NCI-H510A (cell line): ENCODE data around the gene DIP2A.
"Not testable (repeated sequence)": the region's sequence is repeated elsewhere in the genome, so short reads cannot be mapped to it uniquely, and the experiment has no call there.

Experiments
- DNase-seq: peaks from one replicate; lab custom pipeline; 2025; lab: John Stamatoyannopoulos, UW

DIP2A gene

DNA sequence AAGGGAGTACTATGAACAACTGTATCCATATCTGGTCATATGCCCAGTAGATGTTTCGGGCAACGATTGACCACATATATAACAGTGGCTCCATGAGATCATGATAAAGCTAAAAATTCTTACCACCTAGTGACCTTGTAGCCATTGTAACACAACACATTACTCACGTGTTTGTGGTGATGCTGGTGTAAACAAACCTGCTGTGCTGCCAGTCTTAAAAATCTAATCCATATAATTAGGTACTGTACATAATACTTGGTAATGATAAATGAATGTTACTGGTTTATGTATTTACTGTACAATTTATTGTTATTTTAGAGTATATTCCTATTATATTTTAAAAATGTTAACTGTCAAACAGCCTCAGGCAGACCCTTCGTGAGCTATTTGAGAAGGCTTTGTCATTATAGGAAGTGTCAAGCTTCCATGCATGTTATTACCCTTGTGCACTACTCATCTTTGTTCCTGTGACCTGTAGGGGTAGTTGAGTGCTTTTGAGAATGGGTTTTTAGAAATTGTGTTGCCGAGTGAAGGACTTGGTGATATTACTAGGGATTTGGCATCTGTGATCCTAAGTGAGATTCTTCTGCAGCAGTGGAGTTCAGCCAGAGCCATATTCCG is 23.6 kb downstream of the DIP2A start:
- DNase-seq: no peak

DNA sequence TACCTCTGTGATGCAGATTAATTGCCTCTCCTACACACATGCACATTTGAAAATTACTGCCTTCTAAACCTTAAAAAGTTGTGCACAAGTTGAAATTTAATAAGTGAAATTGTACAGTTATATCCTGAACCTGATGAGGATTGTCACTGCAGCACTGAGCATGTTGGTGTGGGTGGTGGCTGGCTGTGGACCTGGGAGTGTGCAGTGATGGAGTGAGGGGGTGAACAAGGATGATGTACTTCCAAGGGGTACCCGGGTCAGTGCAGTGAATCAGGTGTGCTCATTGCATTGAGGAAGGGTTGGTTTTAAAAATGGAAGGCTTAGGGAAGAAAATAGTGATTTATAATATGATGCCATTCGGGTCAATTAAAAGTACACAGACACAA is 24.1 kb downstream of the DIP2A start:
- no peak for DNase-seq

DNA sequence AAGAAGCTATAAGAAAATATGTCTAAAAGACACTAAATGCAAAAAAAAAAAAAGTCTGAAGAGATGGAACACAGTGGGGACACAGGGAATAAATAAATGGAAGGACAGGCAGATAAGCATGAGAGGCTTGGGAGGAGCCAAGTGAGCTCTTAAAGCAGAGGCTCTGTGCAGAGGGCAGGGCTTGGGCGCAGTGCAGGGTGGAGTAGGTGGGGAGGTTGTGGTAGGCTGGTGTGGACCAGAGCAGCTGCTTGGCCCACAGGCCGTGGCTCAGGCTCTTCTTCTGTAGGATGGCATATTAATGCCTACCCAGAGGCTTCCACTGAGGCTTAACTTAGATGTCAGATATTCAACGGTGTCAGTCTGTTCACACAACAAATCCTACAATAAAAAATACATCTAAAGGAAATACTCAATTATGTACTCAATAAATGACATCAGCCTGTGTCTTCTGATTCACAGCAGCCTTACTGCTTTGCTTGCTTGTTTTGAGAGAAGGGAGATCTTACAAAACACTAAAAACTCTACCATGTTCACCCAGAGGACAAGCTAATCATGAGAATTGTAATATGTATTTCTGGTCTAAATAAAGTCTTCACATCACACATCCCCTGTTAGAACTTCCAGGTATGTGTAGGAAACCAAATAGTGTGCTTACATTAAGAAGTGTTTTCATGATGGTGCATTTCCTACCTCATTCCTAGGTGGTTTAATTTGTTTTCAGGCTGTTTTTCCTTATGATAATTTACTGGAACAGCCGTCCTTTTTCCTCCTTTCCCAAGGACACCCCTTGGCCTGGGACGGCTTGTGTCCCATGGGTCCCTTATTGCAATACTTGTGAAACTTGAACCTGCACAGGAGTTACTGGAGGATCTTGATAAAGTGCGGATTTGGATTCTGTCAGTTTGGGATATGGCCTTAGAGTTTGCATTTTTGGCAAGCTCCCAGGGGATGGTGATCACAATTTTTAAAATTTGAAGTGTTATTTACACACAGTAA is 24.9 kb downstream of the DIP2A start:
- DNase-seq: no peak

DNA sequence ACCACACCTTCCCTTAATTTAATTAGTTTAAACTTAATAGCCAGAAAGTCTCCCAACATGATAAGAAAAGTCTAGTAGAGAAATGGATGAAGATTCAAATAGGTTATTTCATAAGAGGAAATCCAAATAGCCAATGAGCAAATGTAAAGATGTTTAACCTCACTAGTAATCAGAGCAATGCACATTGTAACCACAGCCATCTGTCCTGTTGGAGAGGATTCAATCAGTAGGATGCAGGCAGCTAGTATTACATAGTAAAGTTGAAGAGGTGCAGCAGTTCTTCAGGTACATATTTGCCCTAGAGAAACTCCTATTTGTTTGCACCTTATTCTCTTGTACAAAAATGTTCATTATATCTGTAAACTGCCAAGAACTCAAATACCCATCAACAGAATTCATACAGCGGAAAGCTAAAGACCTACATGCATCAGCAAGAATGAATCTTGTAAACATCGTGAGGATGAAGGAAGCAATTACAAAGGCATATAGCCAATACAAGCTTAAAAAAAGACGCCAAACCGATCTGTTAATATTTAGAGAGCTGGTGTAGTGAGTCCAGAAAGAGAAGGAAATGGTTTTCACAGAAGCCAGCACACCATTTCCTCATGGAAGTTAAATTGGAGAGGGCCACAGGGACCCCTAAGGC is 27.9 kb downstream of the DIP2A start:
- DNase-seq: no peak

DNA sequence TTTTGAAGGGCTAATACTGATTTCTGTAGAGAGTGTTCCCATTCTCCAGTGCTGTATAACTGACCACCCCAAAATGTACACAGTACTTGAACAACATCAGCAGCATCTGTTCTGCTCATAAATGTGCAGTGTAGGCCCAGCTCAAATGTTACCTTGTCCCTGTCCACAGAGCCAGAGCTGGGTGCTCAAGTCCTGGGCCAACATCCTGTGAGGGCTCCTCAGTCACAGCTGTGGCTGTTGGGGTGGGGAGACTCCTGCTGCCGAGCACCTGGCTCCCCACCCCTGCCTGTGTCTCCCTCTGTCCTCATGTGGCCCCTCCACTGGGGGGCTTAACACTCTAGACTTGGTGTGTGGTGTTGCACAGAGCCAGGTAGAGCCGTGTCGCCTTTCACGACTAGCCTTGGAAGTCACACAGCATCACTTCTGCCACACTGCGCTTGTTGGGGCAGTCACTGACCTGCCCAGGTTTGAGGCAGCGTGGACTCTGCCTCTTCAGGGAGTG is 30.5 kb downstream of the DIP2A start:
- DNase-seq: no peak

DNA sequence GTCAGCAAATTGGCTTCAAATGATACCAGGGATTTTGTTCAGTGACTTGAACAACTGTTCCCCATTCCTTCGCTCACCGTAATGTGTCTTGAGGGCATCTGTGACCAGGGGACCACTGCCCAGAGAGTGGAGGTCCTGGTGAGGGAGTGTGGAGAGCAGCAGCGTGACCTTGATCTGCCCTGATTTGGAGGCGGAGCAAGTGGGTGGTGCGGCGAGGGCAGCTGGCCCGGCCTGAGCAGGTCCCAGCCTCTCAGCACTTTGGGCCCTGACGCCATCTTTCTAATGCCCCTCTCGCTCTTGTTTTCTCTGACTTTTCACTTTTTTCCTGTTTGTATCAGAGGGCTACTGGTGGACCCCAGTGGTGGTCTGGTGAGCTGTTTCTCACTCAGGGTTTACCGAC is 31.1 kb downstream of the DIP2A start:
- no peak for DNase-seq

DNA sequence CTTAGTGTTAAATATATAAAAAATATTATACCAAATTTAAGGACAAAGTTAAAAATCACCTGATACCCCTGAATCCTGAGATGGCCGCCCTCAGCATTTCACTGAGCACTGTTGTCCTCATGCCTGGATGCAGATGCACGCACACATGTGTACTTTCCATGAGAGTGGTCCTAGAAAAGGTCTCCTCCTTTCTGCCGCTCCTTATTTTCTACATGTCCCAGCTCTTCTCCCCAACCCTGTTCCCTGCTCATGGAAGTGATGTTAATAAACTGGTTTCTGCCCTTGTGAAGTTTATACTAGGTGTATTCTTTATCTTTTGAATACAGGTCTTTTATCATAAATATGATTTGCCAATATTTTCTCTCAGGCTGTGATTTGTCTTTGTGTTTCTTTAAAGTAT is 32.9 kb downstream of the DIP2A start:
- no peak for DNase-seq

DNA sequence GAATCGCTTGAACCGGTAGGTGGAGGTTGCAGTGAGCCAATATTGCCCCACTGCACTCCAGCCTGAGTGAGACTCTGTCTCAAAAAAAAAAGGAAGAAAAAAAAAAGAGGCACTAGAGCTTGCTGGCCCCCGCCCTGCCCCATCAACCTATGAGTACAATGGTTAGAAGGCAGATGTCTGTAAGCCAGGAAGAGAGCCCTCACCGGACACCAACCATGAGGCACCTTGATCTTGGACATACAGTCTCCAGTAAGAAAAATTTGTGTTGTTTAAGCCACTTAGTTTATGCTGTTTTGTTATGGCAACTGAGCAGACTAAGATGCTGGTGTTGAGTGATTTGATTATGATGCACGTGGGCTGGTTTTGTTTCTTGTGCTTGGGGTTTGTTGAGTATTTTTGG is 34.2 kb downstream of the DIP2A start:
- DNase-seq: no peak

DNA sequence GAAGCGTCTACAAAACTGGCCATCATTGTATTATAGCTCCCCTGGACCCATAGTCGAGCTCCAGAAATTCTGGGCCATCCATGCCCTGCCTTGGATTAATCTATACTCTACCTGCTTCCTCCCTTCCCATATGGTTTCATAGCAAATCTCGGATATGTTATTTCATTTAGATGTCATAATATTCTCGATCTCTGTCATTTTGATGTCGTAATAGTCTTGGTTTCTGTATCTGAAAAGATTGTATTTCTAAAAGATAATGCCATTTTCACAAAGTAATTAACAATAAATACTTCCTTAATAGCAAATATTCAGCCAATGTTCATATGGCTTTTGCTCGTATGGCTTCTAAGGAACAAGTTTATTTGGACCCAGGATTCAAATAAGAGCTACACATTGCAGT is 35.1 kb downstream of the DIP2A start:
- no peak for DNase-seq

DNA sequence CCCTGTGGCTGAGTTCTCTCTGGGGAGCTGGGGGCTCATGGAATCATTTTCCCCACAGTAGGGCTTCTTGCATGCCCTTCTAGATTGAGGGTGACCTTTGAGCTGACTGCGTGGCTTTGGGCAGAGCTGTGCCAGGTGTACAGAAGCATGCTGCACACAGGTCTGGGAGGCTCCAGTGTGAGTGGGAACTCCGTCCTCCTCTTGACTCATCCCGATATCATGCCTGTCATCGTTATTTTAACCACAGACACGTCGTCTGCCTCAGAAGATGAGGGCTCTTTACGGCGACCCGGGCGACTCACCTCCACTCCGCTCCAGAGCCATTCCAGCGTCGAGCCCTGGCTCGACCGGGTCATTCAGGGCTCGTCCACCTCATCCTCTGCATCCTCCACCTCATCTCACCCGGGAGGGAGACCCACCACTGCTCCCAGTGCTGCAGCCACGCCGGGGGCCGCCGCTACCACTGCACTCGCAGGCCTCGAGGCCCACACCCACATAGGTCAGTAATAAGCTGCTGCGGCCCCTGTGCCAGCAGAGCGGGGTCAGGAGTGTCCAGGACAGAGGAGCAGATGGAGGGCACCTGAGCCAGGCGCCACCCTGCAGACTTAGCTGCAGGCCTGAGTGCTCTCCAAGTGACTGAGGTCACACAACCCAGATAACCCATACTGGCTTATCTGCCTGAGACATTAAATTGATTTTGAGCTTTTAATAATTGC is 39.8 kb downstream of the DIP2A start:
- no peak for DNase-seq

DNA sequence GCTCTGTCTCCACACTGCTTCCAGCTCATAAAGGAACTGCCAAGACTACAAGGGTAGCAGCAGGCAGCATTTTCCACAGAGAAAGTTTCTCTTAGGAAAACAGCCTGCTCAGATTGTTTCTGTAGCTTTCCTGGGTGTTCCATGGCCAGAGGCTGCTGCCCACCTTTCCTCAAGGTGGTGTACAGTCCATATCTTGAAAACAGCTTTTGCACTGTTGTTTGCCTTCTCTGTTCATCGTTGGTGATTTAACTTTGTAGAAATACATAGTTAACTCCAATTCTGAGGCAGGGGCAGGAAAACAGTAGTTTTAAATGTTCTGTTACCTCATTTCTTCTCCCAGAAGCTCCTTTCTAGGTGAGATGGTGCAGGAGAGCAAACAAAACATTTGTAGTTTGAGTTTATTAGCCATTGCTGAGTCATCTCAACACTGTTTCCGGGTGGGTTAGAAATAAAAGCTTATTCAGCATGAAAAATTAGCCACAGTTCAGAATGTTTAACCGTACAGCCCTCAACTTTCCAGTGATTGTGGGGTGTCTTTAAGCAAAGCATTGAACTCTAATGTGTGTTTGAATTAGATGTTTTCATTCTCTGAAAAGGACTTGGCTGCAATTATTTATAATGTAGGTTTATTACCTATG is 41.7 kb downstream of the DIP2A start:
- DNase-seq: no peak

DNA sequence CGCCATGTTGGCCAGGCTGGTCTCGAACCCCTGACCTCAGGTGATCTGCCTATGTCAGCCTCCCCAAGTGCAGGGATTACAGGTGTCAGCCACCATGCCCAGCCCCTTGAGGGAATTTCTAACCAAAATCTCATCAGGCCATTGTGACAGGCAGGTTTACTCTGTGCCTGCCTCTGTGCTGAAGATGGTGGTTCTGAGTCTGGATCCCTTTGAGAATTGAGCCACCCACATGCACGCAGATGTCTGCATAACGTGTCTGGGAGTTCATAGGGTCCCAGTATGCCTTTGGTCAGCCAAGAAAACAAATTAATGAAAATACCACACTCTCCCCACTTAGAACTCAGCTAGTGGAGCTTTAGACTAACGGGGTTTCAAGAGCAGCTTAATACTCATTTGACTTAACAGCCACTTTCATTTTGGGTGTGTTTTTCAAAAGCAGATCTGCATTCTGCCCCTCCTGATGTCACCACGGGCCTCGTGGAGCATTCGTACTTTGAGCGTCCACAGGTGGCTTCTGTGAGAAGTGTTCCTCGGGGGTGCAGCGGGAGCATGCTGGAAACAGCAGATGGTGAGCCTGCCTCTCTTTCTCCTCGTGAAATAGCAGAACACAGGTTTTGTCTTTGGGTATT is 45.3 kb downstream of the DIP2A start:
- DNase-seq: no peak

DNA sequence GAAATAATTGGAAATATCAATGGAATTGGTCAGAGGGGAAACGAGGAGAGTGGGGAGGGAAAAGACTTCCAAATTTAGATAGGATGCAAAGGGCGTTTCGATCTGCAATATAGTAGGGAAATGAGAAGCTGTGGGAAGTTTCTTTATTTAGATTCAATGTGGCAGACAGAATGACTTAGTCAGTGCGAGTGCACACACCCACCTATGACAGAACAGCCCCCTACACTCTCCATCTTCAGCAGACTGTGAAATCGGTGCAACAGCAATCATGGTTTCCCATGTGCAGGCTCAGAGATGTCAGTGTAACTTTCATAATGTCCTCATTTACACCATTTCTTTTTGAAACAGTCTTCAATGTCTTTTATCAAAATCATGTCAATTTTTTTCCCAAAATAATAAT is 46.0 kb downstream of the DIP2A start:
- DNase-seq: no peak

DNA sequence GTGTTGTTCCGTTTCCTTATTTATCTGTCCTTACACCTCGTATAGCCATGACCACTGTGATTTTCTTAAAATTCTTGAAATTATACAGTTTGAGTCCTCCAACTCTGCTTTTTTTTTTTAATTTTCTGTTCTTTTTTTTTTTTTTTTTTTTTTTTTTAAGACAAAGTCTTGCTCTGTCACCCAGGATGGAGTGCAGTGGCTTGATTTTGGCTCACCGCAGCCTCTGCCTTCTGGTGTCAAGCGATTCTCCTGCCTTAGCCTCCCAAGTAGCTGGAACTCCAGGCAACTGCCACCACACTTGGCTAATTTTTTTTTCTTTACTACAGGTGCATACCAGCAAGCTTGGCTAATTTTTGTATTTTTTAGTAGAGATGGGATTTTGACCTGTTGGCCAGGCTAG is 48.9 kb downstream of the DIP2A start:
- no peak for DNase-seq

DNA sequence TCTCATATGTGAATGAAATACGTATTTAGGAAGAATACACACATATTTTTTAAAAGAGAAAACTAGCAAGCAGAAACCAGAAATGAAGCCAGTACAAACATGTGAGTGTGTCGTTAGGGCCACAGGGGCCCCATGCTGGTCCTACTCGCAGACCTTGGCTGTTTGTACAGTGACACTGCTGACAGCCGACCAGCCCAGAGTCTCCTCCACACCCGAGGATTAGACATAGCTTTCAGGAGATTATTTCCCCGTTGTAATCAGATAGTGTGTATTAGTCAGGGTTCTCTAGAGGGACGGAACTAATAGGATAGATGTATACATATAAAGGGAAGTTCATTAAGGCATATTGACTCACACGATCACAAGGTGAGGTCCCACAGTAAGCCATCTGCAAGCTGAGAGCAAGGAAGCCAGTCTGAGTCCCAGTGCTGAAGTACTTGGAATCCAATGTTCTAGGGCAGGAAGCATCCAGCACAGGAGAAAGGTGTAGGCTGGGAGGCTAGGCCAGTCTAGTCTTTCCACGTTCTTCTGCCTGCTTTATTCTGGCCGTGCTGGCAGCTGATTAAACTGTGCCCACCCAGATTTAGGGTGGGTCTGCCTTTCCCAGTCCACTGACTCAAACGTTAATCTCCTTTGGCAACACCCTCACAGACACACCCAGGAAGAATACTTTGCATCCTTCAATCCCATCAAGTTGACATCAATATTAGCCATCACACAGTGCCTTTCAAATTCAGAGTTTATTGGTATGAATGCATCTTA is 51.2 kb downstream of the DIP2A start:
- no peak for DNase-seq

DNA sequence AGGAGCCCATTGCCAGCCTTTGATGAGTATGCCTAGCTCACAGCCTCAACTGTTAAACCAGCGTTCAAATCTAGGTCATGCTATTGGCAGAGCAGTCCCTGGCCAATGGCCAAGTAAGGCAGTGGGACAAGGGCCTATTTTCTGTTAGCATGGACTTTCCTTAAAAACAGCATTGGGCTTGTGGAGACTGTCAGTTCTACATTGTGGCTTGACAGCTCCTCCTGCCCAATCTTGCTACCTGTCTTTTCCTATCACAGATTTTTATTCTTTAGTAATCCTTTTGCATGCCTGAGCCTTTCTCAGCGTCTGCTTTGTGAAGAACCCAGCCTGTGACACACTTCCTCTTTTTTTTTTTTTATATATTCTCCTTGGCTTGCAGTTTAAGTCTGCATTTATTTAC is 56.4 kb downstream of the DIP2A start:
- no peak for DNase-seq

DNA sequence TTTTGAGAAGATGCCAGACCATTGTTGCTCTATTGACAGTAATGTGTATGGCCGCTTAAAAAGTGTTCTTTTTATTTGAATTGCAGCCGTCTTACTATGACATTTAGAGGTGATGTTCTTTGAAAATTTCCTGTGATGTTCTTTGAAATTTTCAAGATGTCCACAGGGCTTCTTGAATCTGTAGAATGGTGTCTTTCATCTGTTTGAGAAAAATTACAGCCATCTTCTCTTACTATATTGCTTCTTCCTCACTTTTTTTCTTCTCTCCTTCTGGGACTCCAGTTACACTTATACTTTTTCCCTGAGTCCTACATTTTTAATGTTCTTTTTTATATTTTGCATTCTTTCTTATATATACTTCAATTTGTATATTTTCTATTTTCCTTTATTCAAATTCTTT is 57.4 kb downstream of the DIP2A start:
- no peak for DNase-seq

DNA sequence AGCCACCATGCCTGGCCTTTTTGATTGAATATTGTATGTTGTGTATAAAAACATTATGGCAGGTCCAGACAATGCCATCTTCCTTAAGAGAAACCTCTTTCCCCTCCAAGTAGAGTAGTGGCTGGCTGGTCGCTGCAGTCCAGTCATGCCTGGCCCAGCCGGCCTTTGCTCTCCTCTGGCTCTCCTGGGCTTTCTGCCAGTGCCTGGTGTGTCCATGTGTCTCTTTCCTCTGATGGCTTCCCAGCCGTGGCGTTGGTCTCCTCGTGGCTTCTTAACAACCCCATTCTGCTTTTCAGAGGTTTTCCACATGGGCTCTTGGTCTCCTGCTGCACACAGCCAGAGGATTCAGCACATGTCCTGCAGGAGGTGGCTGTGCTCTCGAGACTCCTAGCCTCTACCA is 58.7 kb downstream of the DIP2A start:
- DNase-seq: no peak

DNA sequence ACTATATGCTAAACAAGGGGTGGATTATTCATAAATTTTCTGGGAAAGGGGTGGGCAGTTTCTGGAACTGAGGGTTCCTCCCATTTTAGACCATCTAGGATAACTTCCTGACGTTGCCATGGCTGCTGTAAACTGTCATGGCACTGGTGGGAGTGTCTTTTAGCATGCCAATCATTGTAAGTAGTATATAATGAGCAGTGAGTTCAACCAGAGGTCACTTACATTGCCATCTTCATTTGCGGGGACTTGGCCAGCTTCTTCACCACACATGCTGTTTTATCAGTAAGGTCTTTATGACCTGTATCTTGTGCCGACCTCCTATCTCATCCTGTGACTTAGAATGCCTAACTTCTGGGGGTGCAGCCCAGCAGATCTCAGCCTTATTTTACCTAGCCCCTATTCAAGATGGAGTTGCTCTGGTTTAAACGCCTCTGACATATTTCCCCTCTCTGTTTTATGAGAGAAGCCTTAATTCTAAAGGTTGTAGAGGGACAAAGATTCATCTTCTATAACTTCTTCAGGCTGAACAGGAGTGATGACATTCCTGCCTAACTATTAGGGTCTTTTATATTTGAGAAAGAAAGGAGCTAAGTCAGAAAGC is 60.4 kb downstream of the DIP2A start:
- no peak for DNase-seq

DNA sequence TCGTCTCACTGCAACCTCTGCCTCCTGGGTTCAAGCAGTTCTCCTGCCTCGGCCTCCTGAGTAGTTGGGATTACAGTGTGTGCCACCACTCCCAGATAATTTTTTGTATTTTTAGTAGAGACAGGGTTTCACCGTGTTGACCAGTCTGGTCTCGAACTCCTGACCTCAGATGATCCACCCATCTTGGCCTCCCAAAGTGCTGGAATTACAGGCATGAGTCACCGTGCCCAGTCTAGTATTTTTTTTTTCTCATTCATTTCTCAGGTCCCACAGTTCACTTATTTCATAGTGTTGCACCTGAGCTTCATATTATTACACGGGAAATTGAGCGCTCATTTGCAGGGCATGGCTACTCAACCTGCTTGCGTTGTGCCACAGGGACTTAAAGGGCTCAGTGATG is 68.7 kb downstream of the DIP2A start:
- not testable (repeated sequence) for DNase-seq
